HG02981 (cell line): ENCODE results near the gene WDR75.
"Not testable (repeated sequence)": the region's sequence is repeated elsewhere in the genome, so short reads cannot be mapped to it uniquely, and the experiment has no call there.

ENCODE experiments used
- ATAC-seq: cut with Tn5 transposase; IDR thresholded peaks from one replicate; pipeline ENCODE4 v1.9.1; 2021; ENCODE audit warnings: mild to moderate bottlenecking, moderate library complexity; ENCODE audit not compliant: unreplicated experiment

The WDR75 gene

GRCh38 chr2:189440947-189441708, at the start of gene WDR75:
WDR75 (plus strand) TSS chr2:189441474; CDS start chr2:189441493, 19 bp downstream.
- peak; percentile 82 for ATAC-seq

- ATAC-seq = no peak
These were observed 47.7 kb upstream of the WDR75 start for GRCh38 chr2:189393440-189394111.

- ATAC-seq = no peak
These were observed 46.7 kb upstream of the WDR75 start for GRCh38 chr2:189394525-189394924.

GRCh38 chr2:189402932-189403331, 38.3 kb upstream of the WDR75 start:
- ATAC-seq = no peak

- ATAC-seq = no peak
These were observed 34.6 kb upstream of the WDR75 start for GRCh38 chr2:189406586-189407233.

GRCh38 chr2:189407281-189408209, 33.7 kb upstream of the WDR75 start:
- ATAC-seq = no peak

- ATAC-seq = no peak
These were observed 33.0 kb upstream of the WDR75 start for GRCh38 chr2:189408294-189408693.

- ATAC-seq = no peak
These were observed 32.1 kb upstream of the WDR75 start for GRCh38 chr2:189409131-189409530.

GRCh38 chr2:189409647-189410046, 31.6 kb upstream of the WDR75 start:
- no peak for ATAC-seq

GRCh38 chr2:189411860-189412259, 29.4 kb upstream of the WDR75 start:
- ATAC-seq = no peak

- ATAC-seq = peak; percentile 80
These were observed 28.8 kb upstream of the WDR75 start for GRCh38 chr2:189412330-189412953.

GRCh38 chr2:189413249-189413648, 28.0 kb upstream of the WDR75 start:
- no peak for ATAC-seq

- ATAC-seq = no peak
These were observed 19.6 kb upstream of the WDR75 start for GRCh38 chr2:189421644-189422043.

- no peak for ATAC-seq
These were observed 16.3 kb upstream of the WDR75 start for GRCh38 chr2:189424961-189425360.

- ATAC-seq = no peak
These were observed 15.6 kb upstream of the WDR75 start for GRCh38 chr2:189425676-189426075.

- ATAC-seq = no peak
These were observed 14.4 kb upstream of the WDR75 start for GRCh38 chr2:189426886-189427285.

- ATAC-seq = no peak
These were observed 13.4 kb upstream of the WDR75 start for GRCh38 chr2:189427872-189428271.

- ATAC-seq = not testable (repeated sequence)
These were observed 10.8 kb upstream of the WDR75 start for GRCh38 chr2:189430448-189430847.

- ATAC-seq = not testable (repeated sequence)
These were observed 5.5 kb upstream of the WDR75 start for GRCh38 chr2:189435803-189436202.

- no peak for ATAC-seq
These were observed 3.3 kb upstream of the WDR75 start for GRCh38 chr2:189437926-189438325.
